HG03442 (cell line): ENCODE data around the gene ANKRD9.
"Not testable (repeated sequence)": the region's sequence is repeated elsewhere in the genome, so short reads cannot be mapped to it uniquely, and the experiment has no call there.

ENCODE experiments used
- ATAC-seq: cut with Tn5 transposase; IDR thresholded peaks from one replicate; pipeline ENCODE4 v1.9.1; 2021; ENCODE audit warnings: mild to moderate bottlenecking, moderate library complexity; ENCODE audit not compliant: unreplicated experiment

ANKRD9 gene

GRCh38 chr14:102509746-102510615 is at the start of gene ANKRD9:
Gene ANKRD9 (minus strand): TSS chr14:102509776. CDS start chr14:102507889, 1,887 bp downstream.
- ATAC-seq, result peak; percentile 75

DNA sequence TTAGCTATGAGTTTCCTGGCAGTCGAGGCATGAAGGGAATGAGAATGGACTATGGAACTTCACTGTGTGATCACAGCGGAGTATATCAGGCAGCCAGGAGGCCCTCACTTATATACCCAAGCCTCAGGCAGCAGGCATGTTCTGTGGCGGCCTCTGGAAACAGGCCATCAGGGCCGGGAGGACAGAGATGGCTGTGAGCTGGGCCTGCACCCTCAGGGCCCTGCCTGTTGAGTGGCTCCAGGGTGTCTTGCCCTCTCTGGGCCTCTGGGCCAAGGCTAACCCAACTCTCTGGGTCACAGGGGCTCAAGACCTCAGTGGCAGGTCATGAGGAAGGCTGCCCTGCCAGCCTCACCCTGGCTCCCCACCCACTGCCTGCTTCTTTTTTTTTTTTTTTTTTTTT is 49.0 kb upstream of the ANKRD9 start:
- ATAC-seq, result no peak

DNA sequence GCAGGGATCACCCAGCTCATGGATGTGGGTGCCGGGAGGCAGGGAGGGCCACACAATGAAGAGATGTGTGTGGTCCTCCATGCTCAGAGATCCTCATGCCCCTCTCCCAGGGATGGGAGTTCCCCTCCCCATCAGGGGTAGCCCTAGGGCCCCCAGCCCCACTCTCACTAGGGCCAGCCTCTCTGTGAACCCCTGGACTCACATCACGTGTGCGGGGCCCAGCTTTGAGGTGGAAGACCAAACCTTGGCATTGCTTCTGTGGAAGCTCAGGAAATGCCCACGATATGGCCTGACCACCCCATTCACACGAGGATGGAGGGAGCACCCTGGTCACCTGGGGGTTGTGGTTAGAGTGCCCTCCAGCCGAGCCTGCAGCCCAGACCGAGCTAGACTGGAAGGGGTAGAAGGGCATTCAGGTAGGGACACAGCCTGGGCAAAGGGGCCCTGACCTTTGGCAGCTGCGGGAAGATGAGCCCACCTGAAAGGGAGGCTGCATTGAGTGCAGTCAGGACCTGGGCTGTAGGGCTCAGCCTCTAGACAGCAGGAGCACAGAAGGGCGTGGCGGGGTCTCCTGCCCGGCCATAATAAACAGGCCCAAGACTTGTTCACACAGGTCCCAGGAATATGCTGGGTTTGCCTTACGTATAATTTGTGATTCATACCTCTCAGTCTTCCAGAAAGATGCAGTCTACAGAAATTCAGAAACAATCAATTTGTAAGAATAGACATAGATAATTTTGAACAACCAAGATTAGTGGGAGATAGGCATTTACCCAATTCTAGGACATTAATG is 48.1 kb upstream of the ANKRD9 start:
- ATAC-seq, result no peak

- ATAC-seq, result no peak
These were observed 46.6 kb upstream of the ANKRD9 start for GRCh38 chr14:102556098-102556677.

DNA sequence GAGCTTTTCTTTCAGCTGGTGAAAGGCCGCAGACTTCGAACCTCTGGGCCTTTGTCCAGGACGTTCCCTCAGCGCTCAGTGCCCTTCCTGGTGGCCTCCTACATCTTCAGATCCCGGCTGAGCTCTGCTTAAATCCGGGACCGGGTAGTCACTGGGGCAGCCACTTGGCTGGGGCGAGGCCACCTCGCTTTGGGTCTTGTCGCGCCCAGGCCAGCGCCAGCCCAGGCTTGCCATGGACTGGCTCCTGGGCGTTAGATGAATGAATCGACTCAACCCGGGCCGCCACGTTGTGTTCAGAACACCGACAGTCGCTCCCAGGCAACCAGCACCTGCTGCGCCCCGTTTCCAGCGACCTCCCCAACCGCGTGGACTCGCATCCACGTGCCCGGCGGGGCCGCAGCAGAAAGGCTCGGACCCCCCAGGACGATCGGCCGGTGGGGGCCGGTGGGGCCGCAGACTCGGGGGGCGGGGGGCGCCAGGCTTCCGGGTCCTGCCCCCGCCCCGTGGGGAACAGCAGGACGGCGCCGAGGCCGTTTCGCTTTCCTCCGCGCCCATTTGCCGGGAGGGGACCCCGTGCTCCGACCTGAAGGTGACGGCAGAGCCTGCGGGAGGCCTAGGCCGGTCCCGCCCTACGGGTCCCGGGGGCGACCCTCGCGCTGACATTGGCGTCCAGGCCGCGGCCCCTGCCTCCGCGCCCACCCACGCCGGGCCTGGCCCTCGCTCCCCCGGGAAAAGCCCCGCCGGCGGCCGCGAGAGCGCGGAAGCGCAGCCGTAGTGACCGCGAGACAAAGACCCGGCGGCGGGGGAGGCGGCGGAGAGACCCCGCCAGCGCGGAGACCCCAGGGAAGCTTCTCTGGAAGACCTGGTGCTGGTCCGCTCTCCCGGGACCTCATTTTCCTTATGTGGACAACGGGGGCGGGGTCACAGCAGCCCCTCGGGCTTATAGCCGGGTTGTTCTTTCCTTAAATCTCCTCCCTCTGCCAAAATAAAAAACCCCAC is 45.5 kb upstream of the ANKRD9 start:
- no peak for ATAC-seq

DNA sequence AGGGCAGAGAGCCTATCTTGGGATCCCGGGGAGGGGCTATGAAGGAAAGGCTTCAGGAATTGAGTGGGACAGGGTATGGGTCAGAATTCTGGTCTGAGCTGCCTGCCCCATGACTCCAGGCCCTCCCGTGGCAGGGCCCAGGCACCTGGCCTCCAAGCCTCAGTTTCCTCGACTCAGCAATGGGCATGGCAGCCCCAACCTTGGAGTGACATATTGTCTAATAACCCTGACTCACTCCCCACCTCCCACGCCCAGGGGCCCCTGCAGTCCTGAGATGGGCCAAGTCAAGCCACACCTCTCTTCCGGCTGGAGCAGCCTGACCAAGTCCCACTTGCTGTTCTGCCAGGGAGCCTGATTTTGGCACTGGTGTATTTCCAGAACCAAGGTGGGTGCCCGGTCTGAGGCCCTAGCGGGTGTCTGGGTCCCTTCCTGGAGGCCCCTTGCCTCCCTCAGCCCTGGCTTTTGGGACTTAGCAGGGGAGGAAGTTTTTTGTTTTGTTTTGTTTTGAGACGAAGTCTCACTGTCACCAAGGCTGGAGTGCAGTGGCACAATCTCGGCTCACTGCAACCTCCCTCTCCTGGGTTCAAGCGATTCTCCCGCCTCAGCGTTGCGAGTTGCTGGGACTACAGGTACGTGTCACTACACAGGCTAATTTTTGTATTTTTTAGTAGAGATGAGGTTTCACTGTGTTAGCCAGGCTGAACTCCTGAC is 42.6 kb upstream of the ANKRD9 start:
- no peak for ATAC-seq

DNA sequence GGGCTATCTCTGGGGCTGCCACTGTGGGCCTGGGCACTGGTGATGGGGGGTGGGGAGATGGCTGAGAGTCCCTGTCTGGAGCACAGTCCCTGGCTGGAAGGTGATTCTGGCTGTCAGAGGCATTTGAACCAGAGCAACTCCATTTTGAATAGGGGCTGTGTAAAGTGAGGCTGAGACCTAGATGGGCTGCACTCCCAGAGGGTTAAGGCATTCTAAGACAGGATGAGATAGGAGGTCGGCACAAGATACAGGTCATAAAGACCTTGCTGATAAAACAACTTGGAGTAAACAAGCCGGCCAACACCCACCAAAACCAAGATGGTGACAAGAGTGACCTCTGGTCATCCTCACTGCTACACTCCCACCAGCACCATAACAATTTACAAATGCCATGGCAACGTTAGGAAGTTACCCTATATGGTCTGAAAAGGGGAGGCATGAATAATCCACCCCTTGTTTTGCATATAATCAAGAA is 41.4 kb upstream of the ANKRD9 start:
- ATAC-seq, result not testable (repeated sequence)

- ATAC-seq, result no peak
These were observed 39.2 kb upstream of the ANKRD9 start for GRCh38 chr14:102548616-102549240.

GRCh38 chr14:102545461-102546265 is 36.1 kb upstream of the ANKRD9 start:
- no peak for ATAC-seq

DNA sequence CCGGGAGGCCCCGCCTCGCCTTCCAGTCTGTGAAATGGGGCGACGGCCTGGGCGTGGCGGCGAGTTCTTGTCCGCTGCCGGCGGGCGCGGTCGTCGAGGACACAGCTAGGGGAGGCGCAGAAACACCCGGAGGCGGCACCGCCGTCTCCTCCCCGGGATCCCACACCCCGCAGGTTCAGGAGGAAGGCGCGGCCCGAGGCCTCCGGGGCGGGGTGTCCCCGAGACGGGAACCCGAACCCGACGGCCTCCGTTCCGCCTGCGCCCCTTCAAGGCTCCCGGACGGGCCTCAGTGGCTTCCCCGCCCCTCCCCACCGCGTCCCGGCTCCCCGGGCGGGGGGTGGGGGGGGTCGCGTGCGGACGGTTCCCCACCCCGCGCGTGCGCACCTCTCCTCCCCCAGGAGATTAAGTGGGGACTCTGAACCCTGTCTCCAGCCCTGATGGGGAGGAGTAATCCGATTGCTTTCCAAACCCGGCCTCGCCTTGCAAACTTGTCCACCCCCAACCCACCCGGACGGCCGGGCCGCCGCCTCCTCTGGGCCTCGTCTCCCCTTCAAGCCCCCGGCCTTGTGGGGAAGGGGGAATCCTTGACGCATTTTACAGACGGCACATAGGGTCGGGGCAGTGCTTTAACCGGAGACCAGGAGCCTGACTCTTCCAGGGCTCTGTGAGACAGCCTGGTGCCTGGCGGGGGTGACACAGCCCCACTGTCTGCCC is 35.3 kb upstream of the ANKRD9 start:
- ATAC-seq, result no peak

DNA sequence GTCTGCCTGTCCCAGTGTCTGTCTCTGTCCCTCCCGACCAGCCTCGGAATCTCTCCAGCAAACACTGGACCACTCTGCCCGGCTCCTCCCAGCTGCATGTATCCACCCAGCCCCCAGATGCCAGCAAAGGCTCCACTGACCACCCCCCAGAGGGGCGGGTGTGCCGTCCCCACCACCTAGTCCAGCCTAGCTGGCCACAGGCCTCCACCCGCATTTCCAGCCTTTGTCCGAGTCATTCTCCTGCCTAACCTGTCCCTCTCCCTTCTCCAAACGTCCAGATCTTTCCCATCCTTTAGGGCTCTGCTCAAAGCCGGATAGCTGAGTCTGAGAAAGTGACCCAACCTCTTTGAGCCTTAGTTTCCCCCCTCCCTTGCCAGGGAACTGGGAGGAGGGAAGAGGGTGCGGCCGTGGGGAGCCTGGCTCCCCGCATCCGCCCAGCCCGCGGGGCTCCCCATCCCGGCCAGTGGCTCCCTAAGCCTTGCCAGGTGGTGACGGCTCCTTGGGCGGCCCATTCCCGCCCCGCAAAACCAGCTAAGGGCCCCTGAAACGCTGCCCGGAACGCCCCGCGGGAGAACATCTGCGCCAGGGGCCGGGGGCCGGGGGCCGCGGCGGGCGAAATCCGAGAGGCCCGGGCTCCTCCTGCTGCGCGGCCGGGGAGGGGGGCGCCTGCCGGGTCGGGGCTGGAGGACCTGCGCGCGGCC is 34.6 kb upstream of the ANKRD9 start:
- no peak for ATAC-seq

- no peak for ATAC-seq
These were observed 32.2 kb upstream of the ANKRD9 start for GRCh38 chr14:102541771-102542170.

DNA sequence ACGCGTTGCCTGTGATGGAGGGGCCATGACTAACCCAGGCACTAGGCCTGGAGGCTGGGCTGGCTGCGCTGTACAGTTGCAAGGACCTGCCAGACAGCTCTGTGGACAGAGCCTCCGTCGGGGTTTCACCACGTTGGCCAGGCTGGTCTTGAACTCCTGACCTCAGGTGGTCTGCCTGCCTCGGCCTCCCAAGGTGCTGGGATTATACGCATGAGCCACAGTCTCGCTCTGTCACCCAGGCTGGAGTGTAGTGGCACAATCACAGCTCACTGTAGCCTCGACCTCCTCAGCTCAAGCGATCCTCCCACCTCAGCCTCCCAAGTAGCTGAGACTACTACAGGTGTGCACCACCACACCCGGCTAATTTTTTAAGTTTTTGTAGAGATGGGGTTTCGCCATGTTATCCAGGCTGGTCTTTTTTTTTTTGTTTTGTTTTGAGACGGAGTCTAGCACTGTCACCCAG is 31.5 kb upstream of the ANKRD9 start:
- ATAC-seq, result not testable (repeated sequence)

DNA sequence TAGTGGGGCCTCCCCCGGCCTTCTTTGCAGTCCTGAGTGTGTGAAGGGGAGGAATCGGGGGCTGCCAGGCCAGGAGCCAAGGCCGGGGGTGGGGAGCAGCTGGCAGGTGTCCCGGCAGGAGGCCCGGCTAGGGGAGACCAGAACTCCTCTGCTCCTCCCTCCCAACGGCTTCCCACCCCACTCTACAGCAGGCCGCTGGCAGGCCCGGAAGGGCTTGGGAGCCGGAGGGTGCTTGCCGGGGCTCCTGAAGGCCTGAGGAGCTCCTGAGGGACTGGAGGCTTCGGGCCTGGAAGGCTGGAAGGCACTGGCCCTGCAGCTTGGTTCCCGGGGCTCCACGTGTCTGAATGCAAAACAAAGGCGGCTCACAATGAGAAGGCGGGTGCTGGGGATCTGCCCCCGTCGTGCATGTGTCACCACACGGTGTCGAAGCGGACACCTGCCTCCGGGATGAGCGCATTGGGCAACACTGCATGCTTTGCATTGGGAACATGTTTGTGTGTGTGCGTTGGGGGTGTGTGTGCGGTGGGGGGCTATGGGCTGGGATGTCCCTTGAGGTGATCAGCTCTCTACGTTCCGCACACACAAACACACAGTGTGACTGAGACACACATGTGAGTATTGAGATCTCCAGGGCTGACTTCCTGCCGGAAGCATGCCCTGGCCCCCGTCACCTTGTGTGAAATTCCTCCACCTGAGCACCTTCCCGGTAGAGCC is 30.9 kb upstream of the ANKRD9 start:
- ATAC-seq, result no peak

DNA sequence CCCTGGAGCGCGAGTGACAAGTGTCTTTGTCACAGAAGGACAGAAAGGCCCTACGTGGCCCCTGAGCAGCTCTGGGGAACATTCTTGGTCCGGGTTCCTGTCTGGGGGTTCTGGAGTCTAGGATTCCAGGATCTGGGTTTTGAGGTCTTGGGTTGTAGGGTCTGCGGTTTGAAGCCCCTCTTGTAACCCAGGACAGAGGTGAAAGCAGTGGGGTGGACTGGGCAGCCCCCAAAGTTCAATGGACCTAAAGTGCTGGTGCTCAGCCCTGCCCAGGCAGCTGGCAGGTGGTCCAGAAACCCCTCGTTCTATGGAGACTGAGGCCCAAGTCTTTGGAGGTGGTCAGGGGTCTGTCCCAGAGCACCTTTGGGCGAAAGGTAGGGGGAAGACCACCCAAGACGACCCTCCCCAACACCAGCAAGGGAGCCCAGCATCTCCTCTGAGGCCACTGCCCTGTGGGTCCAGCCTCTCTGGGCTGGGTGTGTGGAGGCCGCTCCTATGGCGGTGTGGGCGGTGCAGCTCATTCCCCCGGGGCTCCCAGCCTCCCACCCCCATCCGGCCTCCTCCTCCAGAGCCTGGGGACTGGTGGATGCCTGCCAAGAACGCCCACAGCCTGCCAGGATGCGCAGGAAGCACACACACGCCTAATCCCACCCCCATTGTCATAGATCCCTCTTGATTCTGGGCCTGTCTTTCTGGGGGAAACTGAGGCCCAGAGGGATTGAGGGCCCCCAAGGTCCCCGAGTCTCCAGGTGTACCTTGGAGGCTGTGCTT is 30.2 kb upstream of the ANKRD9 start:
- ATAC-seq, result no peak
